AG10803 (cell line): Measurements from ENCODE around the gene DTWD2.
A peak's percentile ranks its signal among the peaks of the same experiment; 100 is the strongest.

Source experiments
- DNase-seq: peaks from one replicate; pipeline ENCODE4 v3.0.0; 2010; ENCODE audit warnings: low read depth
- H3K4me3 ChIP-seq: 2 replicates; pipeline ENCODE4 v1.5.1; 2011; ENCODE audit warnings: mild to moderate bottlenecking, low read length, control low read depth
- CTCF ChIP-seq: conservative IDR thresholded peaks from 2 replicates; pipeline ENCODE4 v1.5.1; 2011; ENCODE audit warnings: mild to moderate bottlenecking, low read length, control low read depth, inconsistent platforms

Gene DTWD2

GRCh38 chr5:118946138-118946800 lies 42.1 kb downstream of the DTWD2 start:
- H3K4me3 ChIP-seq = no peak overlapping the region
- no peak for TF ChIP-seq CTCF
- peak; percentile 15 for DNase-seq

- no peak for TF ChIP-seq CTCF
- DNase-seq = no peak
- H3K4me3 ChIP-seq = no peak overlapping the region
Measured at GRCh38 chr5:118937393-118938061, 50.8 kb downstream of the DTWD2 start.

GRCh38 chr5:118933703-118934102 lies 54.6 kb downstream of the DTWD2 start:
- no peak overlapping the region for H3K4me3 ChIP-seq
- no peak for DNase-seq
- no peak for TF ChIP-seq CTCF

- no peak for TF ChIP-seq CTCF
- no peak for DNase-seq
- H3K4me3 ChIP-seq = no peak overlapping the region
Measured at GRCh38 chr5:118931564-118931963, 56.8 kb downstream of the DTWD2 start.

- H3K4me3 ChIP-seq = no peak overlapping the region
- no peak for TF ChIP-seq CTCF
- DNase-seq = no peak
Measured at GRCh38 chr5:118924006-118924389, 64.3 kb downstream of the DTWD2 start.

- no peak overlapping the region for H3K4me3 ChIP-seq
- no peak for TF ChIP-seq CTCF
- DNase-seq = no peak
Measured at GRCh38 chr5:118923295-118924005, 64.9 kb downstream of the DTWD2 start.
